Progenitor cell of endocrine pancreas (in vitro differentiated cells): ENCODE data around the gene MRPS22. TPM values are rescaled to one million over a fixed set of nuclear protein-coding genes. Genes with fewer than 3 reads are reported as not detected.

ENCODE experiments used
- DNase-seq: peaks from one replicate; pipeline ENCODE4 v3.0.0; 2021; ENCODE audit warnings: low spot score; ENCODE audit not compliant: unreplicated experiment
- H3K27ac Mint-ChIP-seq: 2 replicates; pipeline ENCODE4 v1.8.0; 2021; ENCODE audit warnings: mild to moderate bottlenecking, moderate library complexity, mixed read lengths
- H3K27me3 Mint-ChIP-seq: 2 replicates; pipeline ENCODE4 v1.8.0; 2021; ENCODE audit warnings: mixed read lengths
- H3K36me3 Mint-ChIP-seq: 2 replicates; pipeline ENCODE4 v1.8.0; 2022; ENCODE audit warnings: mixed read lengths; ENCODE audit not compliant: insufficient read depth
- H3K4me1 Mint-ChIP-seq: 2 replicates; pipeline ENCODE4 v1.8.0; 2021; ENCODE audit warnings: low read depth, mixed read lengths
- H3K4me3 Mint-ChIP-seq: 2 replicates; pipeline ENCODE4 v1.8.0; 2021; ENCODE audit warnings: low read depth, mild to moderate bottlenecking, moderate library complexity, mixed read lengths
- H3K9me3 Mint-ChIP-seq: 2 replicates; pipeline ENCODE4 v1.8.0; 2021; ENCODE audit warnings: low read depth, mixed read lengths
- total RNA-seq: library from RNA; stranded (reverse); gene quantifications from 2 replicates; pipeline ENCODE4 v1.2.1, GENCODE V29; 2021
- TF ChIP-seq, protein P1 (sequence below): fragments of 200-600 bp; sonication (generic); IDR thresholded peaks from one replicate; pipeline ENCODE4 v1.5.0; 2021; ENCODE audit warnings: antibody characterized with exemption, mild to moderate bottlenecking; ENCODE audit not compliant: unreplicated experiment

The MRPS22 gene
- total RNA-seq, 1 donor from 2014 or later: 39.5 TPM

- H3K27ac Mint-ChIP-seq: no peak overlapping the region
- no peaks in the 10 kb centered on the region for H3K36me3 Mint-ChIP-seq
- no peak for DNase-seq
- no peaks in the 10 kb centered on the region for H3K9me3 Mint-ChIP-seq
- no peak overlapping the region for H3K4me3 Mint-ChIP-seq
- no peaks in the 10 kb centered on the region for H3K4me1 Mint-ChIP-seq
- TF ChIP-seq, protein P1, sequence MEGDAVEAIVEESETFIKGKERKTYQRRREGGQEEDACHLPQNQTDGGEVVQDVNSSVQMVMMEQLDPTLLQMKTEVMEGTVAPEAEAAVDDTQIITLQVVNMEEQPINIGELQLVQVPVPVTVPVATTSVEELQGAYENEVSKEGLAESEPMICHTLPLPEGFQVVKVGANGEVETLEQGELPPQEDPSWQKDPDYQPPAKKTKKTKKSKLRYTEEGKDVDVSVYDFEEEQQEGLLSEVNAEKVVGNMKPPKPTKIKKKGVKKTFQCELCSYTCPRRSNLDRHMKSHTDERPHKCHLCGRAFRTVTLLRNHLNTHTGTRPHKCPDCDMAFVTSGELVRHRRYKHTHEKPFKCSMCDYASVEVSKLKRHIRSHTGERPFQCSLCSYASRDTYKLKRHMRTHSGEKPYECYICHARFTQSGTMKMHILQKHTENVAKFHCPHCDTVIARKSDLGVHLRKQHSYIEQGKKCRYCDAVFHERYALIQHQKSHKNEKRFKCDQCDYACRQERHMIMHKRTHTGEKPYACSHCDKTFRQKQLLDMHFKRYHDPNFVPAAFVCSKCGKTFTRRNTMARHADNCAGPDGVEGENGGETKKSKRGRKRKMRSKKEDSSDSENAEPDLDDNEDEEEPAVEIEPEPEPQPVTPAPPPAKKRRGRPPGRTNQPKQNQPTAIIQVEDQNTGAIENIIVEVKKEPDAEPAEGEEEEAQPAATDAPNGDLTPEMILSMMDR: no peak
- peaks cover 17% of the 10 kb centered on the region for H3K27me3 Mint-ChIP-seq
Measured at GRCh38 chr3:139299261-139300132, 44.3 kb upstream of the MRPS22 start.

DNA sequence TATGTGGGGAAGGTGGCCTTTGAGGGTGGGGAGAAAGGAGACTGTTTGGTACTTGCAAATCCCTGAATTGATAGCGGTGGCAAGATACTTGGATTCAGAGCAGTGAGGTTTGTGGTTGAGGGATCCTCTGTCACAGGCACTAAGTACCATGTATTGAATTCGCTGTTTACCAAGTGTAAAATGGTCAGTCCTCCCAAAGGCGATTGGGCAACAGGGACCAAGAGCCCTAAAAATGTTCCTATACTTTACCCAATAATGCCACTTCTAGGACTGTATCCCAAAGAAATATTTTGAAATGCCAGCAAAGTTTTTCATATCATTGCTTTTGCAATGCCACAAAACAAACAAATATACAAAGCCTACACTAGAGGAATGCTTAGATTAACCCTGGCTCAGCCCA, 43.4 kb upstream of the MRPS22 start:
- Mint-ChIP-seq H3K36me3 (no peaks in the 10 kb centered on the region), H3K9me3 (no peaks in the 10 kb centered on the region), H3K27me3 (peaks cover 18% of the 10 kb centered on the region), H3K4me1 (no peaks in the 10 kb centered on the region), H3K27ac (no peak overlapping the region), H3K4me3 (no peak overlapping the region)
- DNase-seq: no peak
- TF ChIP-seq, protein P1: no peak

- no peak overlapping the region for H3K27ac Mint-ChIP-seq
- H3K36me3 Mint-ChIP-seq: no peaks in the 10 kb centered on the region
- DNase-seq: no peak
- H3K27me3 Mint-ChIP-seq: peaks cover 14% of the 10 kb centered on the region
- no peaks in the 10 kb centered on the region for H3K4me1 Mint-ChIP-seq
- no peaks in the 10 kb centered on the region for H3K9me3 Mint-ChIP-seq
- no peak overlapping the region for H3K4me3 Mint-ChIP-seq
- TF ChIP-seq, protein P1: no peak
Measured at GRCh38 chr3:139301183-139301582, 42.6 kb upstream of the MRPS22 start.

DNA sequence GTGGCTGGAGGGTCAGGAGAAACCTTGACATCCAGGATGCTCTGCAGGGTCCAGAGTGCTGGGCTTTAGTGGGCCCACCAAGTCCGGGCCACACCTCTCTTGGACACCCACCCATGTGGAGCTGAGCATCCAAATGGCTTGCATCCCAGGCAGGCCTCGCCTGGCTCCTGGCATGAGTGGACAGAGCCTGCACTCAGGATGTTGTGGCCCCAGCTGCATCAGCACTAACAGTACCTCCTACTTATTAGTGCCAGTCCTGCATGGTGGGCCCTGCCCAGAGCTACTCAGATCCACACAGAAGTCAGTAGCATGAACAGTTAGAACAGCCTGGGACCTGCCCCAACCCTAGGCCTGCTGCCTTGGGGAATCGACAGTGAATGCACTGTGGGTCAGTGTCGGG, 42.2 kb upstream of the MRPS22 start:
- Mint-ChIP-seq H3K27me3 (peaks cover 14% of the 10 kb centered on the region), H3K4me3 (no peak overlapping the region), H3K36me3 (no peaks in the 10 kb centered on the region), H3K27ac (no peak overlapping the region), H3K9me3 (no peaks in the 10 kb centered on the region), H3K4me1 (no peaks in the 10 kb centered on the region)
- DNase-seq: no peak
- TF ChIP-seq, protein P1: no peak

- H3K27ac Mint-ChIP-seq: no peak overlapping the region
- TF ChIP-seq, protein P1: no peak
- DNase-seq: no peak
- H3K27me3 Mint-ChIP-seq: peaks cover 14% of the 10 kb centered on the region
- H3K4me1 Mint-ChIP-seq: no peaks in the 10 kb centered on the region
- H3K9me3 Mint-ChIP-seq: no peaks in the 10 kb centered on the region
- no peak overlapping the region for H3K4me3 Mint-ChIP-seq
- no peaks in the 10 kb centered on the region for H3K36me3 Mint-ChIP-seq
Measured at GRCh38 chr3:139302084-139302800, 41.6 kb upstream of the MRPS22 start.
